ENCODE data around the gene FSIP1.
A peak's percentile ranks its signal among the peaks of the same experiment; 100 is the strongest.

FSIP1 gene

GRCh38 chr15:39695793-39696192, 86.8 kb downstream of the FSIP1 start:
- in situ Hi-C loops (cut with MboI; ENCODE audit: low sequenced_read_pairs, unreplicated experiment): no loop called here
- TF ChIP-seq CTCF (IDR thresholded peaks at IDR 0.05; ENCODE audit: borderline replicate concordance, control extremely low read depth, extremely low read depth, insufficient read depth, missing control alignments): no peak
- no peak for DNase-seq (ENCODE audit: low spot score)

GRCh38 chr15:39692356-39693327, 90.0 kb downstream of the FSIP1 start:
- in situ Hi-C loops (cut with MboI; ENCODE audit: low sequenced_read_pairs, unreplicated experiment): no loop called here
- TF ChIP-seq CTCF (IDR thresholded peaks at IDR 0.05; ENCODE audit: borderline replicate concordance, control extremely low read depth, extremely low read depth, insufficient read depth, missing control alignments): no peak
- DNase-seq (ENCODE audit: low spot score): no peak

GRCh38 chr15:39690881-39691634, 91.6 kb downstream of the FSIP1 start:
- in situ Hi-C loops (cut with MboI; ENCODE audit: low sequenced_read_pairs, unreplicated experiment): no loop called here
- no peak for TF ChIP-seq CTCF (IDR thresholded peaks at IDR 0.05; ENCODE audit: borderline replicate concordance, control extremely low read depth, extremely low read depth, insufficient read depth, missing control alignments)
- no peak for DNase-seq (ENCODE audit: low spot score)

DNA sequence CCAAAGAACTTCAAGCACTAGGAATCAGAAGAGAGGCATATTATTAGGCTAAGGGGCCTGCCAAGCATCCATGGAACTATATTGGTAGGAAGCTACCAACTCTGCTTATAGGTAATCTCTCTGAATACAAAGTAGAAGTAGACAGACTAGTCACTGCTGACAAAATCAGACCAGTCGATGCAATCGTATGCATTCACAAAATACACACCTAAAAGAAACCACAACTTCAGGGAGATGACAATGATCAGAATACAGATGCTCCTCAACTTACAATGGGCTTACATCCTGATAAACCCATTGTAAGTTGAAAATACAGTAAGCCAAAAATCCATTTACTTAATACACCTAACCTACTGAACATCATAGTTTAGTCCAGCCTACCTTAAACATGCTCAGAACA, 94.7 kb downstream of the FSIP1 start:
- in situ Hi-C loops (cut with MboI; ENCODE audit: low sequenced_read_pairs, unreplicated experiment): no loop called here
- no peak for TF ChIP-seq CTCF (IDR thresholded peaks at IDR 0.05; ENCODE audit: borderline replicate concordance, control extremely low read depth, extremely low read depth, insufficient read depth, missing control alignments)
- DNase-seq (ENCODE audit: low spot score): no peak

DNA sequence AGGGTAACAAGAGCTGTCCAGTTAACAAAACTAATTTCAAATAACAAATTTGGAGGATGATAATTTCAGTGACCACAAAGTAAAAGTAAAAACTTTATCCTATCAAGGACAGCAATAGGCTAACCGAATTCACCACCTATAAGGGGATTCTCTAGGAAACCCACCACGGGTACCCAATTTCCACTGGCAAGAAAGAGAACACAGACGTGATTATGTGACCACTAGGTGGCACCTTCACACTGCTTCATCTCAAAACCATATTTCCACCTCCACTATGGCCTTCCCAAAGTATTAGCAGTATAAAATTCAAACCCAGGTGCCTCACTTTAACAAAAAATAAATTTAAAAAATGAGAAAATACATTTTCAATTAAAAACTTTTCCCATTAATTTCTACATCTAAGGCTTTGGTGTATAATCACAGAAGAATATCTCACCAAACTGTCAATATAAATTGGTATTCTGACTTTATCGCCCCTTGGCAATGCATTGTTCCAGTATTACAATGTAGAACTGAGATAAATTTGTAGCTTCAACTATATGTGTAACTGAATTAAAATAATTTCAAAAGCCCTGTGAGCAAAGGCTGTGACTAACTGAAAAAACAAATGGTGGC, 96.5 kb downstream of the FSIP1 start:
- in situ Hi-C loops (cut with MboI; ENCODE audit: low sequenced_read_pairs, unreplicated experiment): no loop called here
- DNase-seq (ENCODE audit: low spot score): peak; percentile 39
- TF ChIP-seq CTCF (IDR thresholded peaks at IDR 0.05; ENCODE audit: borderline replicate concordance, control extremely low read depth, extremely low read depth, insufficient read depth, missing control alignments): peak; percentile 53

DNA sequence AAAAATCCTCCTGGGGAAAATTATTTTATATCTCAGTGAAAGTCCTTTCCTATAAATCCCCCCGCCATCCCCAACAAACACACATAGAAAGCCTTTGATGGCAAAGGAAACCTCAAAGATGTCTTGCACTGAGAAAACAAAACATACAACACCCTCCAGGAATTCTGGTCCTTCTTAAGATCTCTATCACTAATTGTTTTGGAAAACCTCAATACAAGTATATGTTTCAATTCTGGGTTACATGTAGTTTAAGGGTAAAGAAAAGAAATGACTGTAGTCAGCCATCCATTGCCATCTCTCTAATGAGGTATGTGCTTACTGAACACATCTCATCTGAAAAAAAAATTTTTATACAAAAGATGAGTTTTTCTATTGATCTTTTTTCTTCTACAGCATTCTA, 97.3 kb downstream of the FSIP1 start:
- no peak for DNase-seq (ENCODE audit: low spot score)
- in situ Hi-C loops (cut with MboI; ENCODE audit: low sequenced_read_pairs, unreplicated experiment): no loop called here
- TF ChIP-seq CTCF (IDR thresholded peaks at IDR 0.05; ENCODE audit: borderline replicate concordance, control extremely low read depth, extremely low read depth, insufficient read depth, missing control alignments): no peak
